Posterior vena cava (tissue), 2 donors: ENCODE measurements around the gene E2F4. TPM values are rescaled to one million over a fixed set of nuclear protein-coding genes. Genes with fewer than 3 reads are reported as not detected.

Source experiments
- DNase-seq: peaks from one replicate; pipeline ENCODE4 v3.0.0-alpha.2; 2020; ENCODE audit warnings: low spot score
- intact Hi-C, 2 donors: fragments of 100-400 bp; cut with DNase I; formaldehyde crosslinking; loops; one replicate each; pipeline versions ENCODE4 v1.14.1 to v1.14.2; 2022 to 2023
- total RNA-seq, 2 donors: library from RNA; stranded (reverse); fragmentation: NEBNext Ultra II Directional; extraction: Animal tissue kit (Norgen Biotek cat#: 25700); gene quantifications; one replicate each; pipeline ENCODE4 v1.2.1, GENCODE V29; 2021
- donor health status: DM: yes; HTN: yes; CAD: no.
- donor health status: DM: yes; HTN: yes; CAD: no.

The E2F4 gene
- total RNA-seq, 2 donors from 2014 or later, result 42.0 to 43.8 TPM

- peak; percentile 98 for DNase-seq
- intact Hi-C loops, result loop anchor here in 1 of 2 donors (10.0 kb wide), 1 partner anchor 210 kb away; no protein-coding TSS in a partner anchor
Measured at GRCh38 chr16:67184995-67185650, 6.8 kb upstream of the E2F4 start.

DNA sequence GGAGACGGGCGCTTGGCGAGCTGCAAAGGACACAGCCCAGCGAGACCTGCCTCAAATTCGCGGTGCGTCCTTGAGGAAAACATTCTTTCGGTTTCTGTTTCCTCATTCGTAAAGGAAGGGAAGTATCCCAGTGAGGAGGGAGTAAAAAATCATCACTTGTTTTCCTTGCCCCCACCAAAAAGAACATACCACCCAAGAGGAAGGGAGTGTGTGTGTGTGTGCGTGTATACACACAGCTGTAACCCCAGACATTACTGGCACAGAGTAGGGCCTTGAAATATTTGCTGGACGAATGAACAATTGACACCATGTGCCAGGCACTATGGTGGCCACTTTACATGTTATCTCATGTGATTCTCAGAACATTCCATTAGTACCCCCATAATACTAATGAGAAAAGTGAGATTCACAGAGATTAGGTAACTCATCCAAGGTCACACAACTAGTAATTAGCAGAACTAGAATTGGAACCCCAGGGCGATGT is 6.3 kb upstream of the E2F4 start:
- DNase-seq, result no peak
- intact Hi-C loops, result loop anchor here (2.0 to 10.0 kb wide), 2 partner anchors 211 to 229 kb away; no protein-coding TSS in a partner anchor

DNA sequence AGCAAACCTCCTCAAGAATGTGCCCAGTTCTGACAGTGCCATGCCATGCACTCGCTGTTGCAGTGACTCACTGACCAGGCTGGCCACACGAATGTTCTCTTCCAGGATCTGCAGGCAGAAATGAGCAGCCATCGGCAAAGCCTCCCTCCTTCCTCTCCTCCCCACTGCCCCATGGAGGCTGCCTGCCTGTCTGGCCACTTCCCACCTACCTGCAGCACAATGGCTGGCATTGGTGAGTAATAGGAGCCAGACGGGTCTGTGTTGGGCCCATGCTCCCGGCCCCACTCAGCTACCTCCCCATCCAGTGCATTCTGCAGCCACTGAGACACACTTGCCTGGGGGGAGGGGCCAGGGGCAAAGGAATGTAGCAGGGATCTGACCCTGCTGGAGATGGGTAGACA is 5.4 kb upstream of the E2F4 start:
- intact Hi-C loops, result loop anchor here (2.0 to 10.0 kb wide), 2 partner anchors 212 to 230 kb away; no protein-coding TSS in a partner anchor

DNA sequence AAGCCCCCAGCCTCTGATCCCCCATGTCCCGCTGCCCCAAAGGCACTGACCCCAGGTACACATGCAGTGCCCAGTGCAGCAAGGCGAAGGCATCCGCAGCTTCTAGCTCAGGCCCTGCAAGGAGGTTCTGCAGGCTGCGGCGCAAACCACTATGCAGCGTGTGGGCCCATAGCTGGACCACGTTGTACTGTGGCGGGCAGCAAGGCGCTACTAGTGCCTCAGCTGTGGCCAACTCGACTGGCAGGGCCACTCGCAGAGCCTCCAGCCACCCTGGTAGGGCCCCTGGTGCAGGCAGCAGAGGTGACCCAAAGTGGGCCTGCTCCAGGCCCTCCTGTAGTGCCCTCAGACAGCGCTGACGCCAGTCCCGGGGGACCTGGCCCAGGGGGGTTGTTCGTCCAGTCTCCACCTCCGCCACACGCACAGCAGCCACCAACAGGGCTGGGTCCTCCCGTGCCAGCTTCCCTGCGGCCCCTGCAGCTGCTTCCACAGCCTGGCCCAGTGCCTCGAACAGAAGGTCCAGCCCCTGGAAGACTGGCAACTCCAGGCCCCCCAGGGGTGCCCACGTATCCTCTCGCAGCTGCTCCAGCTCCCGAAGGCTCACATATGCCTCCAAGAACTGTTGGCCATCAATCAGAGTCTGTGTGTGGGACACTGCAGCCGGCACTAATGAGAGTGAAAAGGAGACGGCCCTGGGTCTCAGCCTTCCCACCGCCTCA is 4.6 kb upstream of the E2F4 start:
- DNase-seq, result no peak
- intact Hi-C loops, result loop anchor here (2.0 to 10.0 kb wide), 2 partner anchors 213 to 231 kb away; no protein-coding TSS in a partner anchor

More for the DNA sequence above, 5.4 kb upstream of the E2F4 start:
- DNase-seq, result no peak

DNA sequence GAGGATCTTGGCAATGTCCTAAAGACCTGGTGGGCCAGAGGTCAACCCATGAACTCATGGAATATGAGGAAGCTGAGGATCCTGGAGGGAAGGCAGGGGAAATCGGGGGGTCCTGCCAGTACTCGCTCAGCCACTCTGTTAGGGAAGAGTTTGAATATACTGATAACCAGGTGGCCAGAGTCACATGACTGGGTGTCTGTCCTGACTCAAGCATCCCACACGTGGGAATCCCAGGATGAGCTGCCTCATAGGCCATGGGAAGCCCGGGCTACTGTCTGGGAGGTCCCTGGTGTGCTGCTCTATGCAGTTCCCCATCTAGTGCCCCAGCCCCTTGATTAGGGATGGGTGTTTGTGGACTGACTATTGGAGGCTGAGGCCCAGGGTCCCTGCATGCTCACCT is 3.6 kb upstream of the E2F4 start:
- intact Hi-C loops, result loop anchor here in 1 of 2 donors (10.0 kb wide), 1 partner anchor 214 kb away; no protein-coding TSS in a partner anchor
- DNase-seq, result no peak

GRCh38 chr16:67188798-67189197 is 3.2 kb upstream of the E2F4 start:
- DNase-seq, result no peak
- intact Hi-C loops, result loop anchor here in 1 of 2 donors (10.0 kb wide), 1 partner anchor 214 kb away; no protein-coding TSS in a partner anchor

- intact Hi-C loops, result no loop called here
- DNase-seq, result no peak
Measured at GRCh38 chr16:67190041-67190440, 1.9 kb upstream of the E2F4 start, which contains the start of gene EXOC3L1. Gene EXOC3L1 (minus strand): TSS chr16:67190136. CDS start chr16:67189676, 460 bp downstream.

- intact Hi-C loops, result no loop called here
- DNase-seq, result no peak
Measured at GRCh38 chr16:67190448-67191399, 1.2 kb upstream of the E2F4 start.

DNA sequence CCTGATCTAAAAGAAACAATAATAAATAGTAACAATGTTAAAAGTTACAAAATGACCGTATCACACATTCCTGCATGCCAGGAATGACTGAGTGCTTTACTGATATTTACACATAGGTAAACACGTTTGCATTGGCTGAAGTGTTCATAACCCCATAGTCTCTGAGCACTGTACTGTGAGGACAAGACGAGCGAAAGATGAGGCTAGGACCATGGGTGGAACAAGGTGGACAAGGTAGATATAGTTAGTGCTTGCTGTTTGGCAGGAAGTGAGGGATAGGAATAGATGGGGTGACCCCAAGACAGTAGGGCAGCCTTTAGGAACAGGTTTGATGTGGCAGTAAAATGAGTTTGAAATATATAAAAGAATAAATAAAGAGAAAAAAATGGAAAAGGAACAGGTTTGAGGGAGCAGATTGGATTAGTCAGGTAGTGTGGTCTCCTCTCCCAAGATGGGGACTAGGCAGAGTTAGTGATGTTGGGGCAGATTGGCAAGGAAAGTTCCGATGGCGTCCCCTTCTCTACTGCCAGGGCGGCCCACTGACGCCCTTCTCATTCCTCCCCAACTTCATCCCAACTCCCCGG is 452 bp upstream of the E2F4 start:
- DNase-seq, result no peak
- intact Hi-C loops, result no loop called here

- intact Hi-C loops, result no loop called here
- no peak for DNase-seq
Measured at GRCh38 chr16:67192781-67193361, 916 bp downstream of the E2F4 start.

- intact Hi-C loops, result no loop called here
- no peak for DNase-seq
Measured at GRCh38 chr16:67193536-67193935, 1.6 kb downstream of the E2F4 start.

- intact Hi-C loops, result no loop called here
- DNase-seq, result no peak
Measured at GRCh38 chr16:67194260-67194659, 2.3 kb downstream of the E2F4 start.

DNA sequence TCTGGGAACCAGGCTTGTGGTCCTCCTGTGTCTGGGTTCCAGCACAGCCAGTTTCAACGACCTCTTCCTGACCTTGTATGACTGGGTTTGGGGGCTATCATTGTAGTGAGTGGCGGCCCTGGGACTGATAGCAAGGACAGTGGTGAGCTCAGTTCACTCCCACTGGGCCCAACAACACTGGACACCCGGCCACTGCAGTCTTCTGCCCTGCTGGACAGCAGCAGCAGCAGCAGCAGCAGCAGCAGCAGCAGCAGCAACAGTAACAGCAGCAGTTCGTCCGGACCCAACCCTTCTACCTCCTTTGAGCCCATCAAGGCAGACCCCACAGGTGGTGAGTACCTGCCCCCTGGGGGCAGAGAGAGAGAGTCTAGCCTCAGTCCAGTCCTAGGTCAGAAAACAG is 3.7 kb downstream of the E2F4 start:
- no peak for DNase-seq
- intact Hi-C loops, result no loop called here

DNA sequence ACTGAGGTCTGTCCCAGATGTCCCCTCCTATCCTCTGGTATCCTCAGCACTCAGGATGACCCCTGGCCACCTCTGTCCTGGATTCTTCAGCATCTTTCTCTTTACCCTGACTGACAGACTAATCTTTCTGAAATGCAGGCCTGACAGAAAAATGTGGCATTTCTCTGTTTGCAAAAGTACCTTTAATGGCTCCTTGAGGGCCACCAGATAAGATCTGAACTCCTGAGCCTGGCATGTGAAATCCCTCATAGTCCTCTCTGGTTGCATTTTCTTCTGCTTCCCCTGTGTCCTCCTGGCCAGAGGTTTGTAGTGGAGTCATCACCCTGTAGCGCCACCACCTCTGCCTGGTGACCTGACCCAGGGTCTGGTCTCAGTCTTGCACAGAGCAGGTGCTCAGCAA is 4.9 kb downstream of the E2F4 start:
- intact Hi-C loops, result no loop called here
- no peak for DNase-seq

- intact Hi-C loops, result no loop called here
- DNase-seq, result no peak
Measured at GRCh38 chr16:67197704-67198103, 5.7 kb downstream of the E2F4 start.

DNA sequence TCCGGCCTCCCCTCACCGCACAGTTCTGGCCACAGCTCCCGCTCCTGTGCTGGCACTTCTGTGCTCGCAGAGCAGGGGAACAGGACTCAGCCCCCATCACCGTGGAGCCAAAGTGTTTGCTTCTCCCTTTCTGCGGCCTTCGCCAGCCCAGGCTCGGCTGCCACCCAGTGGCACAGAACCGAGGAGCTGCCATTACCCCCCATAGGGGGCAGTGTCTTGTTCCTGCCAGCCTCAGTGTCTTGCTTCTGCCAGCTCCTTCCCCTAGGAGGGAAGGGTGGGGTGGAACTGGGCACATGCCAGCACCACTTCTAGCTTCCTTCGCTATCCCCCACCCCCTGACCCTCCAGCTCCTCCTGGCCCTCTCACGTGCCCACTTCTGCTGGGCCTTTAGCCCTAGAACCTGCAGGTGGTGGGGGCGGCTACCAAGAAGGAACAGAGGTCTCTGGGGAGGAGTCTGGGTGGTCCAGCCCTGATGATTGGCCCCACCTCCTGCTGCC is 6.3 kb downstream of the E2F4 start:
- intact Hi-C loops, result no loop called here
- DNase-seq, result no peak

DNA sequence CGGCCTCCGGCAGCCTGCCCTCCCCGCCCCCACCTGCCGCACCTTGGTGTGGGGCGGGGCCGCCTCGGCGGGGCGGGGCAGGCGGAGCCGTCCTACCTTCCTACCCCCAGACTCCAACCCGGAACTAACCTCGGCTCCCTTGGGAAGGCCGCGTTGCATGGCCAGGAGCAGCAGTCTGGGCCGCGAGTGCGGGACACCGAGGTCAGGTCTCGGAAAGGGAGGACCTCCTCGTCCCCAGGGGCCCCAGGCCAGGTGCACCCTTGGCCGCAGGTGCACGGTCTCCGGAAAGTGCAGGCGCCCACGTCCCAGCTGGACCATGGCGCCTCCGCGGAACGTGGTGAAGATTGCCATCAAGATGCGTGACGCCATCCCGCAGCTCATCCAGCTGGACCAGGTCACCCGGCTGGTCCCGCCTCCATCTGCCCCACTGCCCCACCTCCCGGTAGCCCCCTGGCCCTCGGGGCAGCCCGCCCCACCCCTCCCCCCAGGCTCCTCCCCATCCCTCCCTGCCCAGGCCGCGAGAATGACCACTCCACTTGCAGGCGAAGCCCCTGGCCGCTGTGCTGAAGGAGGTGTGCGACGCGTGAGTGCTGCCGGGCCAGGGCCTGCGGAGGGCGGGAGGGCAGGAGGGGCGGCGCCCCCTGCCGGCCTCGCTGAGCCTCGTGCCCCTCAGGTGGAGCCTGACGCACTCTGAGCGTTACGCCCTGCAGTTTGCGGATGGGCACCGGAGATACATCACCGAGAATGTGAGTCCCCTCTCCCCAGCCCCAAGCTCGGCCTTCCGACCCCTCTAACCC is 7.3 kb downstream of the E2F4 start, which contains the start of gene ELMO3:
ELMO3 (plus strand) TSS at position 121 of the 797 bp plus-strand sequence; CDS start at position 317, 196 bp downstream.
- intact Hi-C loops, result no loop called here
- DNase-seq, result no peak
